GM23338 (cell line): ENCODE data around the gene CCDC57. TPM values are rescaled to one million over a fixed set of nuclear protein-coding genes. Genes with fewer than 3 reads are reported as not detected.

Experiments used
- ATAC-seq: fragments of 200-7000 bp; cut with Tn5 transposase; 3 replicates; pipeline ENCODE4 v1.9.1; 2020
- DNase-seq: peaks from one replicate; pipeline ENCODE4 v3.0.0-alpha.2; 2015; ENCODE audit warnings: low spot score
- H2AFZ ChIP-seq: fragments of 200-600 bp; sonication (generic); 2 replicates; pipeline ENCODE4 v1.8.0; 2016; ENCODE audit warnings: antibody characterized with exemption, mild to moderate bottlenecking, moderate library complexity
- H3F3A ChIP-seq: fragments of 200-600 bp; sonication (generic); replicated peaks from 2 replicates; pipeline ENCODE4 v1.8.0; 2017; ENCODE audit warnings: antibody characterized with exemption, mixed run types, low read depth
- H3K27ac ChIP-seq: fragments of 200-600 bp; sonication (generic); 2 replicates; pipeline ENCODE4 v1.6.1; 2016; ENCODE audit warnings: low read depth
- H3K27me3 ChIP-seq: fragments of 200-600 bp; sonication (generic); 2 replicates; pipeline ENCODE4 v1.8.0; 2016; ENCODE audit warnings: mild to moderate bottlenecking, mixed run types, moderate library complexity; ENCODE audit not compliant: insufficient read depth
- H3K36me3 ChIP-seq: fragments of 200-600 bp; sonication (generic); 2 replicates; pipeline ENCODE4 v1.8.0; 2016; ENCODE audit warnings: mild to moderate bottlenecking; ENCODE audit not compliant: insufficient read depth
- H3K4me1 ChIP-seq: fragments of 200-600 bp; sonication (generic); 2 replicates; pipeline ENCODE4 v1.8.0; 2016; ENCODE audit warnings: mild to moderate bottlenecking, moderate library complexity; ENCODE audit not compliant: insufficient read depth
- H3K4me2 ChIP-seq: fragments of 200-600 bp; sonication (generic); 2 replicates; pipeline ENCODE4 v1.7.1; 2017; ENCODE audit warnings: mixed run types
- H3K4me3 ChIP-seq: fragments of 200-600 bp; sonication (generic); 2 replicates; pipeline ENCODE4 v1.6.1; 2016; ENCODE audit warnings: mixed run types
- H3K79me2 ChIP-seq: fragments of 200-600 bp; sonication (generic); replicated peaks from 2 replicates; pipeline ENCODE4 v1.8.0; 2017; ENCODE audit warnings: mild to moderate bottlenecking; ENCODE audit not compliant: insufficient read depth
- H3K9me2 ChIP-seq: fragments of 200-600 bp; sonication (generic); 2 replicates; pipeline ENCODE4 v1.8.0; 2017; ENCODE audit not compliant: insufficient read depth
- H4K20me1 ChIP-seq: fragments of 200-600 bp; sonication (generic); replicated peaks from 2 replicates; pipeline ENCODE4 v1.8.0; 2017; ENCODE audit warnings: mild to moderate bottlenecking; ENCODE audit not compliant: insufficient read depth
- H3K27ac Mint-ChIP-seq: 2 replicates; pipeline ENCODE4 v1.8.0; 2020; ENCODE audit warnings: inconsistent platforms, mild to moderate bottlenecking, moderate library complexity, mixed read lengths
- H3K27me3 Mint-ChIP-seq: 3 replicates; pipeline ENCODE4 v1.8.0; 2022; ENCODE audit warnings: low read depth, mild to moderate bottlenecking, moderate library complexity, mixed read lengths, inconsistent platforms; ENCODE audit not compliant: insufficient read depth, poor library complexity
- H3K36me3 Mint-ChIP-seq: 3 replicates; pipeline ENCODE4 v1.8.0; 2021; ENCODE audit warnings: low read depth, mild to moderate bottlenecking, inconsistent platforms, moderate library complexity, mixed read lengths
- H3K4me1 Mint-ChIP-seq: 3 replicates; pipeline ENCODE4 v1.8.0; 2020; ENCODE audit warnings: mild to moderate bottlenecking, inconsistent platforms, mixed read lengths
- H3K4me3 Mint-ChIP-seq: 3 replicates; pipeline ENCODE4 v1.8.0; 2021; ENCODE audit warnings: moderate library complexity, mild to moderate bottlenecking, inconsistent platforms, mixed read lengths
- H3K9me3 Mint-ChIP-seq: 3 replicates; pipeline ENCODE4 v1.8.0; 2020; ENCODE audit warnings: moderate library complexity, mild to moderate bottlenecking, inconsistent platforms, mixed read lengths
- CREB1 ChIP-seq: fragments of 250-450 bp; sonication (Bioruptor Pico); IDR thresholded peaks from 2 replicates; pipeline ENCODE4 v1.5.0; 2020; ENCODE audit warnings: low read depth, mild to moderate bottlenecking, moderate library complexity
- EZH2 ChIP-seq: fragments of 200-600 bp; sonication (generic); IDR thresholded peaks from one replicate; pipeline ENCODE4 v1.8.0; 2017; ENCODE audit warnings: antibody characterized with exemption, mild to moderate bottlenecking, low read depth; ENCODE audit not compliant: unreplicated experiment
- EZH2phosphoT487 ChIP-seq: fragments of 200-600 bp; sonication (generic); IDR thresholded peaks from one replicate; pipeline ENCODE4 v1.8.1; 2018; ENCODE audit warnings: antibody characterized with exemption; ENCODE audit not compliant: unreplicated experiment
- JUNB ChIP-seq: IDR thresholded peaks from one replicate; pipeline ENCODE4 v1.6.1; 2016; ENCODE audit warnings: antibody characterized with exemption; ENCODE audit not compliant: unreplicated experiment
- NANOG ChIP-seq: IDR thresholded peaks from 2 replicates; pipeline ENCODE4 v1.6.1; 2016; ENCODE audit warnings: antibody characterized with exemption, borderline replicate concordance
- STAT1 ChIP-seq: IDR thresholded peaks from one replicate; pipeline ENCODE4 v1.6.1; 2016; ENCODE audit warnings: antibody characterized with exemption; ENCODE audit not compliant: unreplicated experiment
- ZNF114 ChIP-seq: fragments of 250-450 bp; sonication (Bioruptor Pico); IDR thresholded peaks from 2 replicates; pipeline ENCODE4 v1.5.0; 2020; ENCODE audit warnings: mild to moderate bottlenecking, moderate library complexity
- ZNF331 ChIP-seq: fragments of 250-450 bp; sonication (Bioruptor Pico); IDR thresholded peaks from 2 replicates; pipeline ENCODE4 v1.5.0; 2020; ENCODE audit warnings: low read depth, mild to moderate bottlenecking, moderate library complexity
- polyA plus RNA-seq: library from polyadenylated mRNA; unstranded; fragments of >200 nt; fragmentation: Nextera tagmentation; extraction: Ambion mirVana; gene quantifications from 2 replicates; pipeline ENCODE4 v1.2.1, GENCODE V29; 2016
- total RNA-seq: library from RNA; depleted of rRNA; stranded (reverse); fragments of >200 nt; shearing (Covaris generic); gene quantifications from 2 replicates; pipeline ENCODE4 v1.2.3, GENCODE V29; 2014
- TF ChIP-seq, protein P1 (sequence below): IDR thresholded peaks from one replicate; pipeline ENCODE4 v1.6.1; 2018; ENCODE audit warnings: antibody characterized with exemption; ENCODE audit not compliant: unreplicated experiment
- TF ChIP-seq, protein P2 (sequence below): fragments of 250-450 bp; sonication (Bioruptor Pico); IDR thresholded peaks from 2 replicates; pipeline ENCODE4 v1.5.0; 2020; ENCODE audit warnings: mild to moderate bottlenecking, moderate library complexity

Gene CCDC57
- total and polyA plus RNA-seq, 2 experiments from 2014 or later = 7.0 to 16.3 TPM

DNA sequence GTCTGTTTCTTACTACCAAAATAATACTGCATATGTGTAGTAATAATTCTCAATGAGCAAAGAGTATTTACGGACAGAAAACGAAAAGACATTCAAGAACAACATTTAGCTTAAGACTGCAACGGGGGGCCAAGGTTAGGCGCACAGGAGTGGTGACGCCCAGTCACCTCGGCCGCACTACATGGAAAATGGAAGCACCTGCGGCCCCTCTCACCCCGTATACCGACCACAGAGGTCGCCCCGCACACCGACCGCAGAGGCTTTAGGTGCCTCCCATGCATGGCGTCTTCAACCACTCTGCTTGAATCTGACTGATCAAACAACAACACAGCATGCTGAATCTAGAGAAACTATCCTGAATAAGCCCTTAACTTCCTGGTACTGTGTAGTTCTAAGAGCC is 26.4 kb downstream of the CCDC57 start:
- TF ChIP-seq, protein P1, sequence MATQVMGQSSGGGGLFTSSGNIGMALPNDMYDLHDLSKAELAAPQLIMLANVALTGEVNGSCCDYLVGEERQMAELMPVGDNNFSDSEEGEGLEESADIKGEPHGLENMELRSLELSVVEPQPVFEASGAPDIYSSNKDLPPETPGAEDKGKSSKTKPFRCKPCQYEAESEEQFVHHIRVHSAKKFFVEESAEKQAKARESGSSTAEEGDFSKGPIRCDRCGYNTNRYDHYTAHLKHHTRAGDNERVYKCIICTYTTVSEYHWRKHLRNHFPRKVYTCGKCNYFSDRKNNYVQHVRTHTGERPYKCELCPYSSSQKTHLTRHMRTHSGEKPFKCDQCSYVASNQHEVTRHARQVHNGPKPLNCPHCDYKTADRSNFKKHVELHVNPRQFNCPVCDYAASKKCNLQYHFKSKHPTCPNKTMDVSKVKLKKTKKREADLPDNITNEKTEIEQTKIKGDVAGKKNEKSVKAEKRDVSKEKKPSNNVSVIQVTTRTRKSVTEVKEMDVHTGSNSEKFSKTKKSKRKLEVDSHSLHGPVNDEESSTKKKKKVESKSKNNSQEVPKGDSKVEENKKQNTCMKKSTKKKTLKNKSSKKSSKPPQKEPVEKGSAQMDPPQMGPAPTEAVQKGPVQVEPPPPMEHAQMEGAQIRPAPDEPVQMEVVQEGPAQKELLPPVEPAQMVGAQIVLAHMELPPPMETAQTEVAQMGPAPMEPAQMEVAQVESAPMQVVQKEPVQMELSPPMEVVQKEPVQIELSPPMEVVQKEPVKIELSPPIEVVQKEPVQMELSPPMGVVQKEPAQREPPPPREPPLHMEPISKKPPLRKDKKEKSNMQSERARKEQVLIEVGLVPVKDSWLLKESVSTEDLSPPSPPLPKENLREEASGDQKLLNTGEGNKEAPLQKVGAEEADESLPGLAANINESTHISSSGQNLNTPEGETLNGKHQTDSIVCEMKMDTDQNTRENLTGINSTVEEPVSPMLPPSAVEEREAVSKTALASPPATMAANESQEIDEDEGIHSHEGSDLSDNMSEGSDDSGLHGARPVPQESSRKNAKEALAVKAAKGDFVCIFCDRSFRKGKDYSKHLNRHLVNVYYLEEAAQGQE = no peak
- TF ChIP-seq ZNF114 (CRISPR knock-in tag) (no peak), EZH2phosphoT487 (no peak), STAT1 (no peak), EZH2 (no peak), NANOG (no peak), ZNF331 (no peak), CREB1 (no peak), JUNB (no peak)
- TF ChIP-seq, protein P2, sequence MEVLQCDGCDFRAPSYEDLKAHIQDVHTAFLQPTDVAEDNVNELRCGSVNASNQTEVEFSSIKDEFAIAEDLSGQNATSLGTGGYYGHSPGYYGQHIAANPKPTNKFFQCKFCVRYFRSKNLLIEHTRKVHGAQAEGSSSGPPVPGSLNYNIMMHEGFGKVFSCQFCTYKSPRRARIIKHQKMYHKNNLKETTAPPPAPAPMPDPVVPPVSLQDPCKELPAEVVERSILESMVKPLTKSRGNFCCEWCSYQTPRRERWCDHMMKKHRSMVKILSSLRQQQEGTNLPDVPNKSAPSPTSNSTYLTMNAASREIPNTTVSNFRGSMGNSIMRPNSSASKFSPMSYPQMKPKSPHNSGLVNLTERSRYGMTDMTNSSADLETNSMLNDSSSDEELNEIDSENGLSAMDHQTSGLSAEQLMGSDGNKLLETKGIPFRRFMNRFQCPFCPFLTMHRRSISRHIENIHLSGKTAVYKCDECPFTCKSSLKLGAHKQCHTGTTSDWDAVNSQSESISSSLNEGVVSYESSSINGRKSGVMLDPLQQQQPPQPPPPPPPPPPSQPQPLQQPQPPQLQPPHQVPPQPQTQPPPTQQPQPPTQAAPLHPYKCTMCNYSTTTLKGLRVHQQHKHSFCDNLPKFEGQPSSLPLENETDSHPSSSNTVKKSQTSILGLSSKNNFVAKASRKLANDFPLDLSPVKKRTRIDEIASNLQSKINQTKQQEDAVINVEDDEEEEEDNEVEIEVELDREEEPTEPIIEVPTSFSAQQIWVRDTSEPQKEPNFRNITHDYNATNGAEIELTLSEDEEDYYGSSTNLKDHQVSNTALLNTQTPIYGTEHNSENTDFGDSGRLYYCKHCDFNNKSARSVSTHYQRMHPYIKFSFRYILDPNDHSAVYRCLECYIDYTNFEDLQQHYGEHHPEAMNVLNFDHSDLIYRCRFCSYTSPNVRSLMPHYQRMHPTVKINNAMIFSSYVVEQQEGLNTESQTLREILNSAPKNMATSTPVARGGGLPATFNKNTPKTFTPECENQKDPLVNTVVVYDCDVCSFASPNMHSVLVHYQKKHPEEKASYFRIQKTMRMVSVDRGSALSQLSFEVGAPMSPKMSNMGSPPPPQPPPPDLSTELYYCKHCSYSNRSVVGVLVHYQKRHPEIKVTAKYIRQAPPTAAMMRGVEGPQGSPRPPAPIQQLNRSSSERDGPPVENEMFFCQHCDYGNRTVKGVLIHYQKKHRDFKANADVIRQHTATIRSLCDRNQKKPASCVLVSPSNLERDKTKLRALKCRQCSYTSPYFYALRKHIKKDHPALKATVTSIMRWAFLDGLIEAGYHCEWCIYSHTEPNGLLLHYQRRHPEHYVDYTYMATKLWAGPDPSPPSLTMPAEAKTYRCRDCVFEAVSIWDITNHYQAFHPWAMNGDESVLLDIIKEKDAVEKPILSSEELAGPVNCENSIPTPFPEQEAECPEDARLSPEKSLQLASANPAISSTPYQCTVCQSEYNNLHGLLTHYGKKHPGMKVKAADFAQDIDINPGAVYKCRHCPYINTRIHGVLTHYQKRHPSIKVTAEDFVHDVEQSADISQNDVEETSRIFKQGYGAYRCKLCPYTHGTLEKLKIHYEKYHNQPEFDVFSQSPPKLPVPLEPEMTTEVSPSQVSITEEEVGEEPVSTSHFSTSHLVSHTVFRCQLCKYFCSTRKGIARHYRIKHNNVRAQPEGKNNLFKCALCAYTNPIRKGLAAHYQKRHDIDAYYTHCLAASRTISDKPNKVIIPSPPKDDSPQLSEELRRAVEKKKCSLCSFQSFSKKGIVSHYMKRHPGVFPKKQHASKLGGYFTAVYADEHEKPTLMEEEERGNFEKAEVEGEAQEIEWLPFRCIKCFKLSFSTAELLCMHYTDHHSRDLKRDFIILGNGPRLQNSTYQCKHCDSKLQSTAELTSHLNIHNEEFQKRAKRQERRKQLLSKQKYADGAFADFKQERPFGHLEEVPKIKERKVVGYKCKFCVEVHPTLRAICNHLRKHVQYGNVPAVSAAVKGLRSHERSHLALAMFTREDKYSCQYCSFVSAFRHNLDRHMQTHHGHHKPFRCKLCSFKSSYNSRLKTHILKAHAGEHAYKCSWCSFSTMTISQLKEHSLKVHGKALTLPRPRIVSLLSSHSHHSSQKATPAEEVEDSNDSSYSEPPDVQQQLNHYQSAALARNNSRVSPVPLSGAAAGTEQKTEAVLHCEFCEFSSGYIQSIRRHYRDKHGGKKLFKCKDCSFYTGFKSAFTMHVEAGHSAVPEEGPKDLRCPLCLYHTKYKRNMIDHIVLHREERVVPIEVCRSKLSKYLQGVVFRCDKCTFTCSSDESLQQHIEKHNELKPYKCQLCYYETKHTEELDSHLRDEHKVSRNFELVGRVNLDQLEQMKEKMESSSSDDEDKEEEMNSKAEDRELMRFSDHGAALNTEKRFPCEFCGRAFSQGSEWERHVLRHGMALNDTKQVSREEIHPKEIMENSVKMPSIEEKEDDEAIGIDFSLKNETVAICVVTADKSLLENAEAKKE (CRISPR knock-in tag) = no peak
- no peak overlapping the region for H3K27ac Mint-ChIP-seq
- no peaks in the 10 kb centered on the region for H3K79me2 ChIP-seq
- H3K4me3 Mint-ChIP-seq = no peak overlapping the region
- no peak for ATAC-seq
- H3K4me1 Mint-ChIP-seq = no peaks in the 10 kb centered on the region
- no peak overlapping the region for H3K4me3 ChIP-seq
- H3K27me3 Mint-ChIP-seq = peaks cover 9% of the 10 kb centered on the region
- H4K20me1 ChIP-seq = peaks cover 5% of the 10 kb centered on the region; the same call in 1 of the 2 replicates
- no peak overlapping the region for H3K27ac ChIP-seq
- DNase-seq = no peak
- H2AFZ ChIP-seq = no peak overlapping the region
- no peaks in the 10 kb centered on the region for H3K4me1 ChIP-seq
- H3K27me3 ChIP-seq = no peaks in the 10 kb centered on the region
- no peaks in the 10 kb centered on the region for H3F3A ChIP-seq
- H3K36me3 Mint-ChIP-seq = peaks cover 5% of the 10 kb centered on the region; the same call in 2 of the 3 replicates
- H3K9me2 ChIP-seq = no peaks in the 10 kb centered on the region
- H3K36me3 ChIP-seq = no peaks in the 10 kb centered on the region
- no peak overlapping the region for H3K4me2 ChIP-seq
- no peaks in the 10 kb centered on the region for H3K9me3 Mint-ChIP-seq
